Measurements from ENCODE around the gene SLC25A40.

SLC25A40 gene

GRCh38 chr7:87866089-87866488 lies 10.1 kb downstream of the SLC25A40 start:
- no peak for DNase-seq (ENCODE audit: extremely low read depth, low read depth)
- TF ChIP-seq, protein P1, sequence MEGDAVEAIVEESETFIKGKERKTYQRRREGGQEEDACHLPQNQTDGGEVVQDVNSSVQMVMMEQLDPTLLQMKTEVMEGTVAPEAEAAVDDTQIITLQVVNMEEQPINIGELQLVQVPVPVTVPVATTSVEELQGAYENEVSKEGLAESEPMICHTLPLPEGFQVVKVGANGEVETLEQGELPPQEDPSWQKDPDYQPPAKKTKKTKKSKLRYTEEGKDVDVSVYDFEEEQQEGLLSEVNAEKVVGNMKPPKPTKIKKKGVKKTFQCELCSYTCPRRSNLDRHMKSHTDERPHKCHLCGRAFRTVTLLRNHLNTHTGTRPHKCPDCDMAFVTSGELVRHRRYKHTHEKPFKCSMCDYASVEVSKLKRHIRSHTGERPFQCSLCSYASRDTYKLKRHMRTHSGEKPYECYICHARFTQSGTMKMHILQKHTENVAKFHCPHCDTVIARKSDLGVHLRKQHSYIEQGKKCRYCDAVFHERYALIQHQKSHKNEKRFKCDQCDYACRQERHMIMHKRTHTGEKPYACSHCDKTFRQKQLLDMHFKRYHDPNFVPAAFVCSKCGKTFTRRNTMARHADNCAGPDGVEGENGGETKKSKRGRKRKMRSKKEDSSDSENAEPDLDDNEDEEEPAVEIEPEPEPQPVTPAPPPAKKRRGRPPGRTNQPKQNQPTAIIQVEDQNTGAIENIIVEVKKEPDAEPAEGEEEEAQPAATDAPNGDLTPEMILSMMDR (IDR thresholded peaks at IDR 0.05; ENCODE audit: low read depth, low read length, missing control alignments), result no peak

DNA sequence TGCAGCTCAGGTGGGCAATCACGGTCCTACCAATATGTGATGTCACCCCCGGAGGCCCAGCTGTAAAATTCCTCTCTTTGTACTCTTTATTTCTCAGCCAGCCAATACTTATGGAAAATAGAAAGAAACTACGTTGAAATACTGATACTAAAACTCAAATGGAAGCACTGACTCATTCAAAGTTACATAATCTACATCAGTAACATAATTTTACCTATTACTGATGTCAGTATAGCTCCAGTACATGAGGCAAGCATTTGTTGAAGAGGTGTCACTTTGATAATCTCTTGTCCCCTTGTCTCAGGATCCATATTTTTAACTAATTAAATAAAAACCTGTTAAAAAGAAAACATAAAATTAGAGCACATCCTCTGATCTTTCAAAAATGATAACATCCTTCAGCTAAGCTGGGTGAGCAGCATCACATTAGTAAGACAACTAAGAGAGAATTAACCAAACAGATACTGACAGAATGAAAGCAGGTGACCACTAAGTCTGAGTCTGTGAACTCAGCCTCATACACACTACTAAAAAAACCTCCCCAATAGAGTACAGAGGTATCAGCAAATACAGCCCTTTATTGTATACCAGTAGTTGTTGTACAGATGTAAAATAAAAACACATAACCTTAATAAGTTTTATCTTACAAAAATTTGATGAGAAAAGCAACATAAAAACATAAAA lies 17.6 kb downstream of the SLC25A40 start:
- TF ChIP-seq, protein P1 (IDR thresholded peaks at IDR 0.05; ENCODE audit: low read depth, low read length, missing control alignments), result no peak
- no peak for DNase-seq (ENCODE audit: extremely low read depth, low read depth)
- H3K4me3 ChIP-seq (replicated peaks; ENCODE audit: low read depth, low read length), result no peak overlapping the region

More at GRCh38 chr7:87866089-87866488, 10.1 kb downstream of the SLC25A40 start:
- no peak overlapping the region for H3K4me3 ChIP-seq (replicated peaks; ENCODE audit: low read depth, low read length)

GRCh38 chr7:87853237-87853864 lies 22.8 kb downstream of the SLC25A40 start:
- TF ChIP-seq, protein P1 (IDR thresholded peaks at IDR 0.05; ENCODE audit: low read depth, low read length, missing control alignments), result no peak
- H3K4me3 ChIP-seq (replicated peaks; ENCODE audit: low read depth, low read length), result no peak overlapping the region
- no peak for DNase-seq (ENCODE audit: extremely low read depth, low read depth)

DNA sequence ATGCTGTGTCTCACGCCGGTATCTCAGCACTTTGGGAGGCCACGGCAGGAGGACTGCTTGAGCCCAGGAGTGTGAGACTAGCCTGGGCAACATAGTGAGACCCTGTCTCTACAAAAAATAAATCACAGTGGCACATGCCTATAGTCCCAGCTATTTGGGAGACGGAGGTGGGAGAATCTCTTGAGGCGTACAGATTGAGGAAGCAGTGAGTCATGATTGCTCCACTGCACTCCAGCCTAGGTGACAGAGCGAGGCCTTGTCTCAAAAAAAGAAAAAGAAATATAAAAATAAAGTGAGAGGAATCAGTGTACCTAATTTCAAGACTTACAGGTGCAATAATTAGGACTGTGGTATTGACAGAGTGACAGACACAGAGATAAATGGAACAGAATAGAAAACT lies 23.9 kb downstream of the SLC25A40 start:
- DNase-seq (ENCODE audit: extremely low read depth, low read depth), result no peak
- TF ChIP-seq, protein P1 (IDR thresholded peaks at IDR 0.05; ENCODE audit: low read depth, low read length, missing control alignments), result no peak
- no peak overlapping the region for H3K4me3 ChIP-seq (replicated peaks; ENCODE audit: low read depth, low read length)

GRCh38 chr7:87850836-87851593 lies 25.1 kb downstream of the SLC25A40 start:
- TF ChIP-seq, protein P1 (IDR thresholded peaks at IDR 0.05; ENCODE audit: low read depth, low read length, missing control alignments), result no peak
- no peak overlapping the region for H3K4me3 ChIP-seq (replicated peaks; ENCODE audit: low read depth, low read length)
- DNase-seq (ENCODE audit: extremely low read depth, low read depth), result no peak

DNA sequence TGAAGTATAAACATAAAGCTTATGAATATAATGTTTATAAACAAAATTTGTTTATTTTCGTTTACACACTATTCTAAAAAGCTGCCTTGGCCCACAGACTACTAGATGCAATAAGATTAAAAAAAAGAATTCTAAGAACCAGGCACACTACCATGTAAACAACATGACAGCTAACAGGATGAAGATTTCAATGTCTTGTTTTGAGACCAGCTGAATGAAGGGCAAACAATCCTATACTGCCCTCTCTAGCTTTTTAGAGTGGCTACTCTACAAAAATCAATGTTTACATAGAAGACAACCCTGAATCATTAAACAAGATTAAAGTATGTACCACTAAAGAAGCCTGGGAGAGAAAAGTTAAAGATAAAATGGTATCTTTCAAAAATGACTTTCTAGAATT lies 38.6 kb downstream of the SLC25A40 start:
- TF ChIP-seq, protein P1 (IDR thresholded peaks at IDR 0.05; ENCODE audit: low read depth, low read length, missing control alignments), result no peak
- H3K4me3 ChIP-seq (replicated peaks; ENCODE audit: low read depth, low read length), result no peak overlapping the region
- DNase-seq (ENCODE audit: extremely low read depth, low read depth), result no peak

Measured in HFF-Myc (cell line).